IPS-NIHi7 (cell line): ENCODE results near the gene HSF2BP.
"Not testable (repeated sequence)": the region's sequence is repeated elsewhere in the genome, so short reads cannot be mapped to it uniquely, and the experiment has no call there.

ENCODE experiments used
- DNase-seq: peaks from one replicate; pipeline ENCODE4 v3.0.0; 2012; ENCODE audit warnings: mixed read lengths; ENCODE audit errors: extremely low spot score

The HSF2BP gene

GRCh38 chr21:43651926-43652325 is 7.4 kb downstream of the HSF2BP start:
- DNase-seq: not testable (repeated sequence)

- DNase-seq: no peak
Observed at GRCh38 chr21:43648171-43648570, 11.1 kb downstream of the HSF2BP start.

- DNase-seq: peak; percentile 91
Observed at GRCh38 chr21:43646550-43647260, 12.6 kb downstream of the HSF2BP start.

- DNase-seq: no peak
Observed at GRCh38 chr21:43645976-43646375, 13.3 kb downstream of the HSF2BP start.

GRCh38 chr21:43645136-43645891 is 14.0 kb downstream of the HSF2BP start:
- peak; percentile 59 for DNase-seq

GRCh38 chr21:43644609-43645008 is 14.7 kb downstream of the HSF2BP start:
- DNase-seq: no peak

- no peak for DNase-seq
Observed at GRCh38 chr21:43644071-43644470, 15.2 kb downstream of the HSF2BP start.

GRCh38 chr21:43643193-43643592 is 16.1 kb downstream of the HSF2BP start:
- no peak for DNase-seq

- no peak for DNase-seq
Observed at GRCh38 chr21:43640400-43640799, 18.9 kb downstream of the HSF2BP start.

- DNase-seq: no peak
Observed at GRCh38 chr21:43639470-43640353, 19.6 kb downstream of the HSF2BP start.

GRCh38 chr21:43637530-43638158 is 21.6 kb downstream of the HSF2BP start:
- no peak for DNase-seq

GRCh38 chr21:43635436-43635835 is 23.9 kb downstream of the HSF2BP start:
- no peak for DNase-seq

GRCh38 chr21:43634618-43635017 is 24.7 kb downstream of the HSF2BP start:
- no peak for DNase-seq

- no peak for DNase-seq
Observed at GRCh38 chr21:43632373-43632905, 26.8 kb downstream of the HSF2BP start.

- DNase-seq: no peak
Observed at GRCh38 chr21:43631411-43632107, 27.7 kb downstream of the HSF2BP start.

GRCh38 chr21:43627527-43627926 is 31.8 kb downstream of the HSF2BP start:
- DNase-seq: no peak

- DNase-seq: no peak
Observed at GRCh38 chr21:43626390-43626789, 32.9 kb downstream of the HSF2BP start.

- DNase-seq: no peak
Observed at GRCh38 chr21:43624339-43624738, 34.9 kb downstream of the HSF2BP start.

GRCh38 chr21:43623588-43623987 is 35.7 kb downstream of the HSF2BP start:
- no peak for DNase-seq

GRCh38 chr21:43622796-43623195 is 36.5 kb downstream of the HSF2BP start:
- DNase-seq: no peak

GRCh38 chr21:43619856-43620255 is 39.4 kb downstream of the HSF2BP start:
- DNase-seq: no peak
